22Rv1 (cell line): Measurements from ENCODE around the gene NLK.
"Not testable (repeated sequence)": the region's sequence is repeated elsewhere in the genome, so short reads cannot be mapped to it uniquely, and the experiment has no call there.

Experiments used
- H3K27ac ChIP-seq: fragments of 450-650 bp; 2 replicates; pipeline ENCODE4 v1.5.1; 2017
- ZFX ChIP-seq: fragments of 450-650 bp; IDR thresholded peaks from 2 replicates; pipeline ENCODE4 v1.6.1; 2017; ENCODE audit warnings: antibody characterized with exemption, borderline replicate concordance
- TF ChIP-seq, protein P1 (sequence below): fragments of 450-650 bp; IDR thresholded peaks from 2 replicates; pipeline ENCODE4 v1.5.1; 2017; ENCODE audit warnings: mild to moderate bottlenecking

Gene NLK

DNA sequence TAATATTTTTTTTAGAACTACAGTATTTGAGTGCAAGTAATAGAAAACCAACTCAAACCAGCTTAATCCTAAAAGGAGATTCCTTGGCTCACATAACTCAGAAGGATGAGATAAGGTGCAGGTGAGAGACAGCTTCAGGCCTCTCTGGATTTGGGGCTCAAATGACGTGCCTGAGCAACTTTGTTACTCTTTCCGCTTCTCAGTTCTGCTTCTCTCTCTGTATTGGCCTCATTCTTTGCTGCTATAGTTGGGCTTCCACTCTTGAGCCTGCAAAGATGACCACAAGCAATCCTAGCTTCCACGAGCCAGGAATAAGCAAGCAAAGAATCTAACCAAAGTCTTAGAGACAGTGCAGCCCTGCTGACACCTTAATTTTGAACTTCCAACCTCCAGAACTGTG is 45.0 kb upstream of the NLK start:
- TF ChIP-seq, protein P1, sequence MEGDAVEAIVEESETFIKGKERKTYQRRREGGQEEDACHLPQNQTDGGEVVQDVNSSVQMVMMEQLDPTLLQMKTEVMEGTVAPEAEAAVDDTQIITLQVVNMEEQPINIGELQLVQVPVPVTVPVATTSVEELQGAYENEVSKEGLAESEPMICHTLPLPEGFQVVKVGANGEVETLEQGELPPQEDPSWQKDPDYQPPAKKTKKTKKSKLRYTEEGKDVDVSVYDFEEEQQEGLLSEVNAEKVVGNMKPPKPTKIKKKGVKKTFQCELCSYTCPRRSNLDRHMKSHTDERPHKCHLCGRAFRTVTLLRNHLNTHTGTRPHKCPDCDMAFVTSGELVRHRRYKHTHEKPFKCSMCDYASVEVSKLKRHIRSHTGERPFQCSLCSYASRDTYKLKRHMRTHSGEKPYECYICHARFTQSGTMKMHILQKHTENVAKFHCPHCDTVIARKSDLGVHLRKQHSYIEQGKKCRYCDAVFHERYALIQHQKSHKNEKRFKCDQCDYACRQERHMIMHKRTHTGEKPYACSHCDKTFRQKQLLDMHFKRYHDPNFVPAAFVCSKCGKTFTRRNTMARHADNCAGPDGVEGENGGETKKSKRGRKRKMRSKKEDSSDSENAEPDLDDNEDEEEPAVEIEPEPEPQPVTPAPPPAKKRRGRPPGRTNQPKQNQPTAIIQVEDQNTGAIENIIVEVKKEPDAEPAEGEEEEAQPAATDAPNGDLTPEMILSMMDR = no peak
- TF ChIP-seq ZFX = no peak
- no peak overlapping the region for H3K27ac ChIP-seq

DNA sequence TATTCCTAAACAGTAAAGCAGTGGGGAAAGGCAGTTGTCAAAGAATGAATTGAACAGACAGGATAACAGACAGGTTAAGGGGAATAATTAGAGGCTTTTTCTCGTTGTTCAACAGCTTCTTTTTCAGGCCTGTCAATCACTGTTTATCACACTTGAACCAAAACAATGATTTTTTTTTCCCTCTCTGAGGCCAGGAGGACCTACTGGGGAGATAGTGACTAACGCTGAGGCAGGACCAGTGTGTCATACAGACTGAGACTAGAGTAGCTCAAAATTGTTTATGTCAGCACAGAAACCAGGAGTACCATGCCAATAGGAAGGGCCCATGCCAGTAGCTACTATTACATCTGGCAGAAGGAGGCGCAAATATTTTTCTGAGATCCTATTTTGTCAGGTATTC is 41.3 kb upstream of the NLK start:
- no peak overlapping the region for H3K27ac ChIP-seq
- TF ChIP-seq, protein P1 = no peak
- no peak for TF ChIP-seq ZFX

DNA sequence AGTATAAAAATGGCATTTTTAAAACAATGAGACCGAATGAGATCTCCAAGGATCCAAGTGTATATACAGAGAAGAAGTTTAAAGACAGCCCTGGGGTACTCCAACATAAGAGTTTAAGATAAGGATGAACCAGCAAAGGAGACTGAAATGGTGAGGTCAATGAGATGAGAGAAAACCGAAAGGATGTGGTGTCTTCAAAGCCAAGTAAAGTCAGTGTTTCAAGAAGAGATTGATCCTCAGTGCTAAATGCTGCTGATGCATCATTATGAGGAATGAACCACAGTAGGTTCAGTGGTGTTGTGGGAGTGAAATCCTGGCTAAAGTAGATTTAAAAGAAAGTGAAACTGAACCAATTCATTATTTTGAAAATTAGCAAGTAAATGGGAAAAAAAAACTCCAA is 38.1 kb upstream of the NLK start:
- no peak overlapping the region for H3K27ac ChIP-seq
- TF ChIP-seq, protein P1 = no peak
- no peak for TF ChIP-seq ZFX

DNA sequence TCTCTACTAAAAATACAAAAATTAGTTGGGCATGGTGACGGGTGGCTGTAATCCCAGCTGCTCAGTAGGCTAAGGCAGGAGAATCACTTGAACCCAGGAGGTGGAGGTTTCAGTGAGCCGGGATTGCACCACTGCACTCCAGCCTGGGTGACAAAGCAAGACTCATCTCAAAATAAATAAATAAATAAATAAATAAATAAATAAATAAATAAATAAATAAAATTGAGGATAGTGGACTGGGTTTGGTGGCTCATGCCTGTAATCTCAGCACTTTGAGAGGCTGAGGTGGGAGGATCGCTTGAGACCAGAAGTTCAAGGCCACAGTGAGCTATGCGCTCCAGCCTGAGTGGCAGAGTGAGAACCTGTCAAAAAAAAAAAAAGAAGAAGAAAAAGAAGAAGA is 34.6 kb upstream of the NLK start:
- H3K27ac ChIP-seq = not testable (repeated sequence)

DNA sequence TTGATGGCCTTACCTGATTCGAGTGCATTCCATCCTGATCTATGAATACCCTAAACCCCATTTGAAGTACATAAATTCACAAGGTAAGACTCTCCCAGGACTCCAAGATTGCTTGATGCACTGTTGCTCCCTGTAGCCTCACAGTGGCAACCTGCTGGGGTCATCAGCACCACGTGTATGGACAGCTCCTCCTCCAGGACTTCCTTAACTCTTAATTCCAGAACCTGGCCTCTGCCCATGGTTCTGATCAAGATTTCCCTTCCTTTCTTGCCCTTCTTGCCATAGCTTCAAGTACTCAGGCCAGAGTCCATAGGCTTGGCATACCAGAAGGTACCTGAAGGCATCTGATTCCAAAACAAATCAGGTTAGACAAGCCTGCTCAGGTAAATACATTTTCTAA is 34.0 kb upstream of the NLK start:
- TF ChIP-seq ZFX = no peak
- TF ChIP-seq, protein P1 = no peak
- H3K27ac ChIP-seq = no peak overlapping the region

DNA sequence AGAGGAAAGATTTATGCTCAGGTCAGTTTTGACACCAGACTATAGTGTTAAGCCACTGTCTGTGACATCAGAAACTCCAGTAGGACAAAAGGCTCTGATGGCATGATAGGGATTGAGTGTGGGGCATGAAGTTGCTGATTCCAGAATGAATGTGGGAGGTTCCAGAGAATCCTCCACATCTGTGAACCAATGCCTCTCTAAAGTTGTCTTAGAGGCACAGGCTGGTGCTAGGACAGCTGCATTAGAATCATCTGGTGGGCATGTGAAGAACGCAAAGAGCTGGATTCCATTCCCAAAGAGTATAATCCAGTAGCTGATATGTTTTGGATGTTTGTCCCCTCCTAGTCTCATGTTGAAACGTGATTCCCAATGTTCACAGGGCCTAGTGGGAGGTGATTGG is 32.1 kb upstream of the NLK start:
- no peak for TF ChIP-seq ZFX
- TF ChIP-seq, protein P1 = no peak
- H3K27ac ChIP-seq = no peak overlapping the region

DNA sequence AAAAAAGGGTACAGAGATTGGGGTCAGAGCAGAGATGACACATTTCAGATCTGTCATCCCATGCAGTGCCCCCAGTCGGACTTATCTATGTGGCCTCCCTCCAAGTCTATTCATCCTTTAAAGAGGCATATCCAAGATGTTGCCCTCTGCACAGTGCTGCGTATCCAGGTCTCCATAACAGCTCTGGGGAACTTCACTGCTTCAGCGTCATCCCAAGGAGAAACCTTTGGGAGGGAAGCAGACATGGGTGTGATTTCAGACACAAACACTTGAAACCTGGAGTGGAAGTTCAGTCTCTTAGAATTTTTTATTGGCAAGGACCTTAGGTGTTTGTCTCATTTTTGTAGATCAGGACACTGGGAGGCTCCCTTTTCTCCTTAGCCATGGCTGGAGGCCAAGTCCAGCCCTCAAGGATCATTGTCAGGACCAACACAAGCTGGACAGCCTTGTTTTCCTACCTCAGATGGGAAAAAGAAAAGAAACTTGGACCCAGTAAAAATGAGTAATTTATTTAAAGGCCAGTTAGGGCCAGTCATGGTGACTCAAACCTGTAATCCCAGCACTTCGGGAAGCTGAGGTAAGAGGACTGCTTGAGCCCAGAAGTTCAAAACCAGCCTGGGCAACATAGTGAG is 23.9 kb upstream of the NLK start:
- TF ChIP-seq, protein P1 = no peak
- TF ChIP-seq ZFX = no peak
- H3K27ac ChIP-seq = no peak overlapping the region

DNA sequence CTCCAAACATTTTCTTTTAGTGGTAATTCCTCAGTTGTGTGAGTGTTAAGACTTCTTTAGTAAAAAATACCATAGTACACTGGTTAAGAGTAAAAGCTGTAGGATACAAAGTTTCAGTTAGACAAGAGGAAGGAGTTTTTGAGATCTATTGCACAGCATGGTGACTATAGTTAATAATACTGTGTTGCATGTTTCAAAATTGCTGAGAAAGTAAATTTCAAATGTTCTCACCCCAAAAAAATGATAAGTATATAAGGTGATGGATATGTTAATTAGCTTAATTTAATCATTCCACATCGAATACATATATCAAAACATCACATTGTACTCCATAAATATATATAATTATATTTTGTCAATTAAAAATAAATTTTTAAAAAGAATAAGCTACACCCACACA is 22.0 kb upstream of the NLK start:
- TF ChIP-seq ZFX = no peak
- TF ChIP-seq, protein P1 = no peak
- H3K27ac ChIP-seq = no peak overlapping the region
